Measurements from ENCODE around the gene ASXL3. TPM values are rescaled to one million over a fixed set of nuclear protein-coding genes. Genes with fewer than 3 reads are reported as not detected.
A peak's percentile ranks its signal among the peaks of the same experiment; 100 is the strongest.

The ASXL3 gene
- total RNA-seq, 1 experiment from 2014 or later: not detected

GRCh38 chr18:33744032-33744697 lies 166.1 kb downstream of the ASXL3 start:
- in situ Hi-C loops (cut with HindIII; ENCODE audit: low pct_unique_long_range_greater_than_20kb, low sequenced_read_pairs): no loop called here
- peak; percentile 1 for DNase-seq (ENCODE audit: low read depth, low spot score)

DNA sequence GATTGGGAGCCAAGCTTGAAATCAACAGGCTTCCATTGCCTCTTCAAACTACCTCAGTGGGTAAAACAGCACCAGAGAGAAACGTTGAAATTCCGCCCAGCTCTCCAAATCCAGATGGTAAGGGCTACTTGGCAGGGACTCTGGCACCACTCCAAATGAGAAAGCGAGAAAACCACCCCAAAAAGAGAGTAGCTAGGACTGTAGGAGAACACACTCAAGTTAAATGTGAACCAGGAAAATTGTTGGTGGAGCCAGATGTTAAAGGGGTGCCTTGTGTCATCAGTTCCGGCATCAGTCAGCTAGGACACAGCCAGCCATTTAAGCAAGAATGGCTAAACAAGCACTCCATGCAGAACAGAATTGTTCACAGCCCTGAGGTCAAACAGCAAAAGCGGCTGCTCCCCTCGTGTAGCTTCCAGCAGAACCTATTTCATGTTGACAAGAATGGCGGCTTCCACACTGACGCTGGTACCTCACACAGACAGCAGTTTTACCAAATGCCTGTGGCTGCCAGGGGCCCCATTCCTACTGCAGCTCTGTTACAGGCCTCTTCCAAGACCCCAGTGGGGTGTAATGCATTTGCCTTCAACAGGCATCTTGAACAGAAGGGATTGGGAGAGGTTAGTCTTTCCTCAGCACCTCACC lies 167.3 kb downstream of the ASXL3 start:
- in situ Hi-C loops (cut with HindIII; ENCODE audit: low pct_unique_long_range_greater_than_20kb, low sequenced_read_pairs): no loop called here
- DNase-seq (ENCODE audit: low read depth, low spot score): no peak

DNA sequence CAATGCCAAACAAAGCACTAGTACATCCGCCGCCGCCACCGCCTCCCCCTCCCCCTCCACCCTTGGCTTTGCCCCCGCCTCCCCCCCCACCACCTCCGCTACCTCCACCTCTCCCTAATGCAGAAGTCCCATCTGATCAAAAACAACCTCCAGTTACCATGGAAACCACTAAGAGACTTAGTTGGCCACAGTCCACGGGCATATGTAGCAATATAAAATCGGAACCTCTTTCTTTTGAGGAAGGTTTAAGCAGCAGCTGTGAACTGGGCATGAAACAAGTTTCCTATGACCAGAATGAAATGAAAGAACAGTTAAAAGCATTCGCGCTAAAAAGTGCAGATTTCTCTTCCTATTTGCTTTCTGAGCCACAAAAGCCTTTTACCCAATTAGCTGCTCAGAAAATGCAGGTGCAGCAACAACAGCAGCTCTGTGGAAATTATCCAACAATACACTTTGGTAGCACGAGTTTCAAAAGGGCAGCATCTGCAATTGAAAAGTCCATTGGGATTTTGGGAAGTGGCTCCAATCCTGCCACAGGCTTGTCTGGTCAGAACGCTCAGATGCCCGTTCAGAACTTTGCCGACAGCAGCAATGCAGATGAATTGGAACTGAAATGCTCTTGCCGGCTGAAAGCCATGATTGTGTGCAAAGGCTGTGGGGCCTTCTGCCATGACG lies 168.0 kb downstream of the ASXL3 start:
- DNase-seq (ENCODE audit: low read depth, low spot score): no peak
- in situ Hi-C loops (cut with HindIII; ENCODE audit: low pct_unique_long_range_greater_than_20kb, low sequenced_read_pairs): no loop called here

DNA sequence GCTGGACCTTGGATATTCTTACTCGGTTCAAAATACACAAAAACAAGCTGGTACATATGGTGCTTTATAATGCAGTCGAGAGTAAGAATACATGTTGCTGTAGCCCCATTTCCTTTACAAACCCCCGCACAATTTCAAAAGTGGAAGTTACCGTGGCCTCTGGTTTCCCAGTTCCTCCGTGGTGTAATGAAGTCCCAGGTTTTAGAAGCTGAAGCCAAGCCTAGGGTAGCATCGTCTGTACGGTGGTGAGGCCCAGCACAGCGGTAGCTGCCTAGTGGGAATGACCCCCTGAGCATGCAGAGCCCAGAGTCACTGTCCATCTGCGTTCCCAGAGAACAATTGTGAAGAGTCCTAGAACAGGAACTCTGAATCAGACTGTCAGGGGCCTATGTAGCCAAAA lies 171.8 kb downstream of the ASXL3 start:
- in situ Hi-C loops (cut with HindIII; ENCODE audit: low pct_unique_long_range_greater_than_20kb, low sequenced_read_pairs): no loop called here
- DNase-seq (ENCODE audit: low read depth, low spot score): no peak

GRCh38 chr18:33750366-33750765 lies 172.3 kb downstream of the ASXL3 start:
- DNase-seq (ENCODE audit: low read depth, low spot score): no peak
- in situ Hi-C loops (cut with HindIII; ENCODE audit: low pct_unique_long_range_greater_than_20kb, low sequenced_read_pairs): no loop called here

GRCh38 chr18:33751613-33752221 lies 173.7 kb downstream of the ASXL3 start:
- peak; percentile 32 for DNase-seq (ENCODE audit: low read depth, low spot score)
- in situ Hi-C loops (cut with HindIII; ENCODE audit: low pct_unique_long_range_greater_than_20kb, low sequenced_read_pairs): no loop called here

- DNase-seq (ENCODE audit: low read depth, low spot score): no peak
- in situ Hi-C loops (cut with HindIII; ENCODE audit: low pct_unique_long_range_greater_than_20kb, low sequenced_read_pairs): no loop called here
These were observed 177.4 kb downstream of the ASXL3 start for GRCh38 chr18:33755391-33755790.

GRCh38 chr18:33755931-33756560 lies 178.0 kb downstream of the ASXL3 start:
- no peak for DNase-seq (ENCODE audit: low read depth, low spot score)
- in situ Hi-C loops (cut with HindIII; ENCODE audit: low pct_unique_long_range_greater_than_20kb, low sequenced_read_pairs): no loop called here

DNA sequence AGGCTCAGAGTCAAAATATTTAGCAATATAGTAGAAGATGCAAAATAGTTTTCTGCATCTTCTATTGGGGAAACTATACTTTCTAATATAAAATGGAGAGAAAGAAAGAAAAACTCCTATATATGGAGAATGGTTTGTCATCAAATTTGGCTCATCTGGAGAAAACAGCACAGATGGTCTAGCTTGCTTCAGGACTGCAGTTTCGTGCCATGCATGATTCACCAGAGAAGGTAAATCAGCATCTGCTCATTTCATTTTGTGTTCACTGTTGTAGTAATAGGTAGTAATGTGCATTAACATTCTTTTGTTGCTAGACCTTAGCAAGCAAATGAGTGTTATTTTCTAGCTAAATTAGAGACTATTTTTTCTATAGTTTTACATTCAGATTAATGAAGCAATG lies 179.0 kb downstream of the ASXL3 start:
- DNase-seq (ENCODE audit: low read depth, low spot score): no peak
- in situ Hi-C loops (cut with HindIII; ENCODE audit: low pct_unique_long_range_greater_than_20kb, low sequenced_read_pairs): no loop called here

DNA sequence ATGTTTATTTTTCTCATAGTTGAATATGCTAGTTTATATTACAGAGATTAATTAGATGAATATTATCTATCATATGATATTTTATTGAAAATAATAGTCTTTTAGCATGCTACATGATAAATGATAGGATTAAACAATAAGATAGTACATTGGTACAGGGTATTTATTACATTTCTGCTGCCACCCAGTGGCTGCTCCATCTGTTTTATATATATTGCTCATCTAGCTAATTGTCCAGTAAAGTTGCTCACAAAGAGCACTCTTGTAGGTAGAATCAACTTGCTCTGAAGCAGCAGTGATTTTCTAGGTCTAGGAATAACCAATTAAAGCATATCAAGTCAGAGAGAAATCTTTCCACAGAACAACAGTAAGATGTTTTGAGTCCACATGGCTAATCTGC lies 183.3 kb downstream of the ASXL3 start:
- DNase-seq (ENCODE audit: low read depth, low spot score): peak; percentile 48
- in situ Hi-C loops (cut with HindIII; ENCODE audit: low pct_unique_long_range_greater_than_20kb, low sequenced_read_pairs): no loop called here

GRCh38 chr18:33781429-33781828 lies 203.4 kb downstream of the ASXL3 start:
- in situ Hi-C loops (cut with HindIII; ENCODE audit: low pct_unique_long_range_greater_than_20kb, low sequenced_read_pairs): no loop called here
- DNase-seq (ENCODE audit: low read depth, low spot score): no peak

Other genes with a start within 250 kb of the ASXL3 start
- 0.13 TPM in 1 of 2 replicates, not detected in the other for gene CCDC178, start 137.5 kb upstream of the ASXL3 start, total RNA-seq (2014; rRNA removed; shearing (Covaris generic))